Gastrocnemius medialis (tissue), 4 donors: ENCODE results near the gene SCGB1A1.

Experiments
- POLR2A ChIP-seq, 2 donors: fragments of 450-650 bp; IDR thresholded peaks; one replicate each; pipeline ENCODE4 v1.6.1; 2017; ENCODE audit warnings: antibody characterized with exemption in 2 of 2, mild to moderate bottlenecking in 2 of 2, moderate library complexity in 2 of 2
- TF ChIP-seq, protein P1 (sequence below), 5 experiments: fragments of 450-650 bp in 3 of 5; fragments of 200-600 bp in 2 of 5; sonication (generic) in 2 of 5; IDR thresholded peaks in 4 of 5; conservative IDR thresholded peaks in 1 of 5; 1 replicate in 4 of 5; 2 replicates in 1 of 5; pipeline ENCODE4 v1.5.1; 2016 to 2019; ENCODE audit warnings: antibody characterized with exemption in 5 of 5, mild to moderate bottlenecking in 3 of 5, moderate library complexity in 3 of 5

- TF ChIP-seq POLR2A (IDR thresholded peaks at IDR 0.05): no peak
- TF ChIP-seq, protein P1, sequence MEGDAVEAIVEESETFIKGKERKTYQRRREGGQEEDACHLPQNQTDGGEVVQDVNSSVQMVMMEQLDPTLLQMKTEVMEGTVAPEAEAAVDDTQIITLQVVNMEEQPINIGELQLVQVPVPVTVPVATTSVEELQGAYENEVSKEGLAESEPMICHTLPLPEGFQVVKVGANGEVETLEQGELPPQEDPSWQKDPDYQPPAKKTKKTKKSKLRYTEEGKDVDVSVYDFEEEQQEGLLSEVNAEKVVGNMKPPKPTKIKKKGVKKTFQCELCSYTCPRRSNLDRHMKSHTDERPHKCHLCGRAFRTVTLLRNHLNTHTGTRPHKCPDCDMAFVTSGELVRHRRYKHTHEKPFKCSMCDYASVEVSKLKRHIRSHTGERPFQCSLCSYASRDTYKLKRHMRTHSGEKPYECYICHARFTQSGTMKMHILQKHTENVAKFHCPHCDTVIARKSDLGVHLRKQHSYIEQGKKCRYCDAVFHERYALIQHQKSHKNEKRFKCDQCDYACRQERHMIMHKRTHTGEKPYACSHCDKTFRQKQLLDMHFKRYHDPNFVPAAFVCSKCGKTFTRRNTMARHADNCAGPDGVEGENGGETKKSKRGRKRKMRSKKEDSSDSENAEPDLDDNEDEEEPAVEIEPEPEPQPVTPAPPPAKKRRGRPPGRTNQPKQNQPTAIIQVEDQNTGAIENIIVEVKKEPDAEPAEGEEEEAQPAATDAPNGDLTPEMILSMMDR (IDR thresholded peaks at IDR 0.05 in 4 of 5, conservative IDR thresholded peaks at IDR 0.05 in 1 of 5): no peak
These were observed 13.9 kb upstream of the SCGB1A1 start for GRCh38 chr11:62404901-62405300.
